ENCODE measurements around the gene URGCP.

The URGCP gene

GRCh38 chr7:43925984-43926797 lies 19.8 kb upstream of the URGCP start, which contains the start of gene UBE2D4:
Gene UBE2D4, plus strand, starts transcription at chr7:43926436. Its CDS starts 97 bp downstream, at chr7:43926533.
- Histone ChIP-seq H3K9ac (ENCODE audit: insufficient read length) (peak within 1 kb of the TSS; percentile 83), H3K9me3 (ENCODE audit: low read depth, low read length) (no peaks in the 10 kb centered on the region), H3K36me3 (ENCODE audit: insufficient read depth, low read length) (no peaks in the 10 kb centered on the region), H3K27ac (peak within 1 kb of the TSS; percentile 87), H3K4me3 (peak within 1 kb of the TSS; percentile 83)
- TF ChIP-seq FOXP2 (optimal IDR thresholded peaks at IDR 0.05; ENCODE audit: control extremely low read depth, extremely low read length, insufficient read depth) (no peak), EZH2 (IDR thresholded peaks at IDR 0.05) (no peak), POLR2AphosphoS5 (IDR thresholded peaks at IDR 0.05; ENCODE audit: borderline replicate concordance, low read depth, low read length) (peak; percentile 98)
- DNase-seq (ENCODE audit: low read depth, low spot score) = no peak

- no peak overlapping the region for H3K27ac ChIP-seq
- no peak for DNase-seq (ENCODE audit: low read depth, low spot score)
- H3K36me3 ChIP-seq (ENCODE audit: insufficient read depth, low read length) = no peaks in the 10 kb centered on the region
- H3K9me3 ChIP-seq (ENCODE audit: low read depth, low read length) = no peaks in the 10 kb centered on the region
- no peak overlapping the region for H3K9ac ChIP-seq (ENCODE audit: insufficient read length)
- no peak overlapping the region for H3K4me3 ChIP-seq
- TF ChIP-seq EZH2 (IDR thresholded peaks at IDR 0.05) (no peak), FOXP2 (optimal IDR thresholded peaks at IDR 0.05; ENCODE audit: control extremely low read depth, extremely low read length, insufficient read depth) (no peak), POLR2AphosphoS5 (IDR thresholded peaks at IDR 0.05; ENCODE audit: borderline replicate concordance, low read depth, low read length) (no peak)
Observed at GRCh38 chr7:43922726-43923125, 16.3 kb upstream of the URGCP start.

DNA sequence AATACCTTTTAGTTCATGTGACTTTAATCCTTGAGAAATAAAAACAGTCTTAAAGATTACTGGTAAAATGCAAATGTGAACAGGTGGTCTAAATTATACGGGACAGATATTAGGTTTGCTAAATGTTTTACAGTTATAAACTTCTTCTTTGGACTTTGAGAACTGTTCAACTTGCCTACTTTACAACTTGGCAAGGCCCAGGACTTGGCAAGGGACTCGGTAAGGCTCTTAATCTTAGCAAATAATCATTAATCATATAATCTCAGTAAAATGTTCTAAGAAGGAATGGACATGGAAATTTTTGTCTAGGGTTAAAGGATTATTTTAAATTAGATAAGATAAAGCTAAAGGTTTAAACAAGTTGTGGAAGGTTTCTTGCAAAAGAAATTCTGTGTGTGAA lies 15.0 kb upstream of the URGCP start:
- DNase-seq (ENCODE audit: low read depth, low spot score) = no peak
- peak overlapping the region; percentile 62 for H3K27ac ChIP-seq
- H3K4me3 ChIP-seq = no peak overlapping the region
- no peak for TF ChIP-seq EZH2 (IDR thresholded peaks at IDR 0.05)
- TF ChIP-seq FOXP2 (optimal IDR thresholded peaks at IDR 0.05; ENCODE audit: control extremely low read depth, extremely low read length, insufficient read depth) = no peak
- no peak for TF ChIP-seq POLR2AphosphoS5 (IDR thresholded peaks at IDR 0.05; ENCODE audit: borderline replicate concordance, low read depth, low read length)
- H3K36me3 ChIP-seq (ENCODE audit: insufficient read depth, low read length) = no peaks in the 10 kb centered on the region
- H3K9me3 ChIP-seq (ENCODE audit: low read depth, low read length) = no peaks in the 10 kb centered on the region
- peak overlapping the region; percentile 45 for H3K9ac ChIP-seq (ENCODE audit: insufficient read length)

DNA sequence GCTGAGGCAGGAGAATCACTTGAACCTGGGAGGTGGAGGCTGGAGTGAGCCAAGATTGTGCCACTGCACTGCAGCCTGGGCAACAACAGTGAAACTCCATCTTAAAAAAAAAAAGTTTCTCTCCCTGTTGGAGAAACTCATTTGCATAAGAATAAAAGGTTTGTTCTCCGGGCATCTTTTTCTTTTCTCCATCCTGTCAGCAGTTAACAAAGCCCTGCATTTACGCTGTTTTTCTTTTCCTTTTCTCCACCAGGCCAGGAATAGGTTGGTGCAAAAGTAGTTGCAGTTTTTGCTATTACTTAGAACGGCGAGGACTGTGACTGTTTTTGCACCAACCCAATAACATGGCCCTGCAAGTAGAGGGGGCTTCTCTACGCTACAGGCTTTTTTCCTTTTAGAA lies 9.5 kb upstream of the URGCP start:
- DNase-seq (ENCODE audit: low read depth, low spot score) = no peak
- Histone ChIP-seq H3K27ac (no peak overlapping the region), H3K4me3 (no peak overlapping the region), H3K9ac (ENCODE audit: insufficient read length) (no peak overlapping the region), H3K9me3 (ENCODE audit: low read depth, low read length) (no peaks in the 10 kb centered on the region), H3K36me3 (ENCODE audit: insufficient read depth, low read length) (no peaks in the 10 kb centered on the region)
- no peak for TF ChIP-seq POLR2AphosphoS5 (IDR thresholded peaks at IDR 0.05; ENCODE audit: borderline replicate concordance, low read depth, low read length)
- TF ChIP-seq EZH2 (IDR thresholded peaks at IDR 0.05) = no peak

- no peaks in the 10 kb centered on the region for H3K9me3 ChIP-seq (ENCODE audit: low read depth, low read length)
- DNase-seq (ENCODE audit: low read depth, low spot score) = no peak
- H3K36me3 ChIP-seq (ENCODE audit: insufficient read depth, low read length) = no peaks in the 10 kb centered on the region
- TF ChIP-seq FOXP2 (optimal IDR thresholded peaks at IDR 0.05; ENCODE audit: control extremely low read depth, extremely low read length, insufficient read depth) = no peak
- TF ChIP-seq POLR2AphosphoS5 (IDR thresholded peaks at IDR 0.05; ENCODE audit: borderline replicate concordance, low read depth, low read length) = no peak
- TF ChIP-seq EZH2 (IDR thresholded peaks at IDR 0.05) = no peak
- no peak overlapping the region for H3K27ac ChIP-seq
- no peak overlapping the region for H3K9ac ChIP-seq (ENCODE audit: insufficient read length)
- no peak overlapping the region for H3K4me3 ChIP-seq
Observed at GRCh38 chr7:43914795-43915194, 8.4 kb upstream of the URGCP start.

GRCh38 chr7:43905956-43906330 lies 453 bp downstream of the URGCP start:
- peak overlapping the region; percentile 92 for H3K4me3 ChIP-seq
- H3K27ac ChIP-seq = no peak overlapping the region
- TF ChIP-seq POLR2AphosphoS5 (IDR thresholded peaks at IDR 0.05; ENCODE audit: borderline replicate concordance, low read depth, low read length) (no peak), EZH2 (IDR thresholded peaks at IDR 0.05) (no peak), FOXP2 (optimal IDR thresholded peaks at IDR 0.05; ENCODE audit: control extremely low read depth, extremely low read length, insufficient read depth) (no peak)
- H3K36me3 ChIP-seq (ENCODE audit: insufficient read depth, low read length) = no peaks in the 10 kb centered on the region
- DNase-seq (ENCODE audit: low read depth, low spot score) = no peak
- peak overlapping the region; percentile 85 for H3K9ac ChIP-seq (ENCODE audit: insufficient read length)
- H3K9me3 ChIP-seq (ENCODE audit: low read depth, low read length) = no peaks in the 10 kb centered on the region

DNA sequence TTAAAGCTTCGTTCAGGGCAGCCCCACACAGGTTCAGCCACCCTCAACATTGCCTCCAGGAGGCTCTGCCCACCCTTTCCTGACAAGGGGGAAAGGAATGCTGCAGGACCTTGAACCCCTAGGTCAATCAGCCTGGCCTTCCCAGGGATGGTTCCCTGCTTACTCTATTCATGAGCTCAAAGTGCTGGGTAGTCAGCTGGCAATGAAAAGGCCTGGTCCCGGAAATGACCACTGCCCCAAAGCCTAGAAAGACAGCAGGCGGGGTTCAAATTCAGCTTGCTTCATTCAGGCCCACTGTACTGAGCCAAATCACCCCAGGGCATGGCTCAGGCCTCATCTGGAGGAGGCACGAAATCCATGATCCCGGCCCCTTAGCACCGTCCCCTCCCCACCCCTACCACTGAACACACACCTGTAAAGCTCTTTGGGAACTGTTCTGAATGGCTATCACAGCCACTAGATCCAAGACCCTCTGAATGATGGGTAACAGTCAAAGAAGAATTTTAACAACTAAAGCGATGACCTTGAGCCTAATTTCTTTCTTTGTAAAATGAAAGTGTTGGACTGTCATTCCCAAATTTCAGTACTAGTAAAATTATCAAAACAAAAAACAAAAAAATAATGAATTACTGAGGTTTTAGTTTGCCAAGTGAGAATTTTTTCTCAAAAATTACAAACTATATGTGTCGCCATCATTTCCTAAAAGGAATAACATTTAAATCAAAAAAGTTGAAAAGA lies 1.0 kb downstream of the URGCP start:
- Histone ChIP-seq H3K27ac (no peak overlapping the region), H3K9ac (ENCODE audit: insufficient read length) (peak overlapping the region; percentile 85), H3K9me3 (ENCODE audit: low read depth, low read length) (no peaks in the 10 kb centered on the region), H3K36me3 (ENCODE audit: insufficient read depth, low read length) (no peaks in the 10 kb centered on the region), H3K4me3 (peak overlapping the region; percentile 92)
- TF ChIP-seq FOXP2 (optimal IDR thresholded peaks at IDR 0.05; ENCODE audit: control extremely low read depth, extremely low read length, insufficient read depth) (no peak), EZH2 (IDR thresholded peaks at IDR 0.05) (no peak), POLR2AphosphoS5 (IDR thresholded peaks at IDR 0.05; ENCODE audit: borderline replicate concordance, low read depth, low read length) (no peak)
- no peak for DNase-seq (ENCODE audit: low read depth, low spot score)

DNA sequence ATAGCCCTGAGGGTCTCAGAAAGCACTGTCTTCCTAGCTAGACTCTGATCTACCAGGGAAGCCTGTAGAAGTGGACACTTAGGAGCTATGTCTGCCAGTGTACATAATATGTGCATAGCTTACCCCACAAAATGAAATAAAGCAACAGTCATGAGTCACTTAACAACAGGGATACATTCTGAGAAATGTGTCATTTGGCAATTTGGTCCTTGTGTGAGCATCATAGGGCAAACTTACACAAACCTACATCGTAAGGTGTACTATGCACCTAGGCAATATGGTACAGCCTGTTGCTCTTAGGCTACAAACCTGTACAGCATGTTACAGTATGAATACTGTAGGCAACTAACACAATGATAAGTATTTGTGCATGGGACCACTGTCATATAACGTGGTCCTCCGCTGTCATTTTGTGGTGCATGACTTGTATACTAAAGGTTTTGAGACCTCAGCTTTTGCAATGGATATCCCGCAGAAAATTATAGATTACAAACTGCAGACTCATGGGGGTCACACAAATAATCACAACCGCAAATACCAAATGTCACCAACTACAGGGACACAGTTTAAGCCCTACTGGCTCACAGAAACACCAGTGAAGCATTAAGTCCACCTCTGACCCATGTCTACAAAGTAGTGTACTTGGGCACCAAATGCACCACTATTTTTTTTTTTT lies 1.7 kb downstream of the URGCP start:
- no peak for DNase-seq (ENCODE audit: low read depth, low spot score)
- Histone ChIP-seq H3K27ac (no peak overlapping the region), H3K4me3 (peak overlapping the region; percentile 92; the same call in 1 of the 2 replicates)

More for the DNA sequence above, 1.7 kb downstream of the URGCP start:
- no peak overlapping the region for H3K9ac ChIP-seq (ENCODE audit: insufficient read length)
- H3K9me3 ChIP-seq (ENCODE audit: low read depth, low read length) = no peaks in the 10 kb centered on the region
- TF ChIP-seq FOXP2 (optimal IDR thresholded peaks at IDR 0.05; ENCODE audit: control extremely low read depth, extremely low read length, insufficient read depth) (no peak), EZH2 (IDR thresholded peaks at IDR 0.05) (no peak), POLR2AphosphoS5 (IDR thresholded peaks at IDR 0.05; ENCODE audit: borderline replicate concordance, low read depth, low read length) (no peak)
- no peaks in the 10 kb centered on the region for H3K36me3 ChIP-seq (ENCODE audit: insufficient read depth, low read length)

Data from SK-N-MC (cell line).